A549 (cell line): ENCODE measurements around the gene ICA1L. TPM values are rescaled to one million over a fixed set of nuclear protein-coding genes. Genes with fewer than 3 reads are reported as not detected.

Source experiments
- ATAC-seq, 2 experiments: fragments of 200-7000 bp in 1 of 2; fragments of >200 bp in 1 of 2; cut with Nextera tagmentation in 1 of 2; cut with Tn5 transposase in 1 of 2; 3 replicates each; pipeline versions ENCODE4 v1.8.0 to v1.9.1; 2018 to 2020; ENCODE audit warnings: mild to moderate bottlenecking in 1 of 2, moderate library complexity in 1 of 2
- CTCF ChIA-PET: fragments of 300-600 bp; sonication (Branson Sonifier 250); formaldehyde crosslinking; extraction: SDS; loops from one replicate; lab custom pipeline; 2021; ENCODE audit warnings: antibody characterized with exemption, inconsistent platforms; lab: Yijun Ruan, JAX
- POLR2A ChIA-PET: fragments of 350-600 bp; formaldehyde crosslinking; extraction: SDS; loops from one replicate; lab custom pipeline; 2021; ENCODE audit warnings: antibody characterized with exemption, inconsistent platforms; lab: Yijun Ruan, JAX
- DNase-seq, 2 experiments: peaks; one replicate each; pipeline versions ENCODE4 v3.0.0 to v3.0.0-alpha.2; 2011 to 2016; ENCODE audit warnings: low read depth in 1 of 2, low spot score in 1 of 2
- FAIRE-seq: peaks from 2 replicates; lab custom pipeline; 2011; peaks lifted over from hg19 to GRCh38; lab: Jason Lieb, UNC
- H3K27ac ChIP-seq, 2 experiments: fragments of >200 bp; sonication (Bioruptor Twin); formaldehyde crosslinking; 3 replicates each; pipeline ENCODE4 v1.5.1; 2016 to 2017
- H3K4me1 ChIP-seq: fragments of >200 bp; sonication (Bioruptor Twin); formaldehyde crosslinking; 3 replicates; pipeline ENCODE4 v1.6.1; 2016
- H3K4me2 ChIP-seq: fragments of >200 bp; sonication (Bioruptor Twin); formaldehyde crosslinking; 3 replicates; pipeline ENCODE4 v1.6.1; 2016
- H3K4me3 ChIP-seq: fragments of >200 bp; sonication (Bioruptor Twin); formaldehyde crosslinking; 3 replicates; pipeline ENCODE4 v1.5.1; 2016
- H3K9me3 ChIP-seq: fragments of >200 bp; sonication (Bioruptor Twin); formaldehyde crosslinking; 3 replicates; pipeline ENCODE4 v1.6.1; 2016
- BHLHE40 ChIP-seq: IDR thresholded peaks from 2 replicates; pipeline ENCODE4 v1.6.1; 2012; ENCODE audit warnings: low read depth, low read length, inconsistent platforms
- CBX2 ChIP-seq: fragments of 200-600 bp; sonication (generic); IDR thresholded peaks from 2 replicates; pipeline ENCODE4 v1.6.1; 2016; ENCODE audit warnings: low read depth, mild to moderate bottlenecking, borderline replicate concordance
- CBX8 ChIP-seq: fragments of 200-600 bp; sonication (generic); IDR thresholded peaks from 2 replicates; pipeline ENCODE4 v1.6.1; 2016
- ESRRA ChIP-seq: fragments of 150-350 bp; IDR thresholded peaks from 2 replicates; pipeline ENCODE4 v1.6.1; 2014; ENCODE audit warnings: mild to moderate bottlenecking, low read length, borderline replicate concordance
- HEYL ChIP-seq: fragments of 250-450 bp; sonication (Bioruptor Pico); IDR thresholded peaks from 2 replicates; pipeline ENCODE4 v1.8.0; 2021; ENCODE audit warnings: mild to moderate bottlenecking, moderate library complexity
- HOXB5 ChIP-seq: fragments of 250-450 bp; sonication (Bioruptor Pico); IDR thresholded peaks from 2 replicates; pipeline ENCODE4 v1.5.0; 2020; ENCODE audit warnings: mild to moderate bottlenecking, moderate library complexity
- JUNB ChIP-seq: fragments of >200 bp; sonication (Bioruptor Twin); formaldehyde crosslinking; IDR thresholded peaks from 2 replicates; pipeline ENCODE4 v1.6.1; 2016
- KDM5A ChIP-seq: fragments of 200-600 bp; sonication (generic); IDR thresholded peaks from 2 replicates; pipeline ENCODE4 v1.6.1; 2016; ENCODE audit warnings: antibody characterized with exemption, mild to moderate bottlenecking
- MAFK ChIP-seq: fragments of 450-650 bp; IDR thresholded peaks from 2 replicates; pipeline ENCODE4 v1.6.1; 2014; ENCODE audit not compliant: partially characterized antibody
- MAZ ChIP-seq: fragments of 150-350 bp; IDR thresholded peaks from 2 replicates; pipeline ENCODE4 v1.6.1; 2014; ENCODE audit warnings: antibody characterized with exemption, low read depth, low read length, borderline replicate concordance
- NFE2L2 ChIP-seq: fragments of 150-350 bp; conservative IDR thresholded peaks from 2 replicates; pipeline ENCODE4 v1.6.1; 2014; ENCODE audit warnings: low read length
- NR3C1 ChIP-seq: fragments of >200 bp; sonication (Bioruptor Twin); formaldehyde crosslinking; IDR thresholded peaks from 3 replicates; pipeline ENCODE4 v1.6.1; 2017
- POLR2A ChIP-seq: IDR thresholded peaks from 2 replicates; pipeline ENCODE4 v1.6.1; 2012; ENCODE audit warnings: mild to moderate bottlenecking, low read length
- POLR2AphosphoS2 ChIP-seq: conservative IDR thresholded peaks from 2 replicates; pipeline ENCODE4 v1.6.1; 2012; ENCODE audit warnings: low read length, improper control_type of control experiment, inconsistent platforms
- RARB ChIP-seq: fragments of 250-450 bp; sonication (Bioruptor Pico); IDR thresholded peaks from 2 replicates; pipeline ENCODE4 v1.8.0; 2021; ENCODE audit warnings: mild to moderate bottlenecking, moderate library complexity
- RCOR1 ChIP-seq: fragments of 150-350 bp; IDR thresholded peaks from 2 replicates; pipeline ENCODE4 v1.6.1; 2014; ENCODE audit warnings: antibody characterized with exemption, low read length, low read depth
- RNF2 ChIP-seq: fragments of 200-600 bp; sonication (generic); IDR thresholded peaks from 2 replicates; pipeline ENCODE4 v1.6.1; 2016; ENCODE audit warnings: low read depth, mild to moderate bottlenecking, antibody characterized with exemption, moderate library complexity, borderline replicate concordance
- SMC3 ChIP-seq: fragments of >200 bp; sonication (Bioruptor Twin); formaldehyde crosslinking; IDR thresholded peaks from 3 replicates; pipeline ENCODE4 v1.6.1; 2018; ENCODE audit warnings: inconsistent platforms
- TFCP2L1 ChIP-seq: fragments of 250-450 bp; sonication (Bioruptor Pico); IDR thresholded peaks from 2 replicates; pipeline ENCODE4 v1.5.0; 2021; ENCODE audit warnings: mild to moderate bottlenecking
- TP53 ChIP-seq: fragments of 250-450 bp; sonication (Bioruptor Pico); IDR thresholded peaks from 2 replicates; pipeline ENCODE4 v1.5.0; 2021; ENCODE audit warnings: mild to moderate bottlenecking, moderate library complexity
- ZFP36 ChIP-seq: fragments of 450-650 bp; IDR thresholded peaks from 2 replicates; pipeline ENCODE4 v1.6.1; 2014; ENCODE audit warnings: borderline replicate concordance; ENCODE audit not compliant: partially characterized antibody
- ZNF302 ChIP-seq: fragments of 250-450 bp; sonication (Bioruptor Pico); IDR thresholded peaks from 2 replicates; pipeline ENCODE4 v1.9.0; 2021; ENCODE audit warnings: inconsistent platforms, mild to moderate bottlenecking, moderate library complexity
- WGBS: methylation state at CpG from one replicate; pipeline ENCODE4 v1.1.6; 2017; ENCODE audit errors: missing lambda C conversion rate; 5-methylcytosine and 5-hydroxymethylcytosine counted together
- polyA plus RNA-seq, 4 experiments: library from polyadenylated mRNA; depleted of rRNA in 3 of 4; stranded (reverse); fragments of >200 nt; fragmentation: RNase III in 1 of 4; extraction: RNeasy Plus Mini Kit Qiagen cat#74134 plus additional on column Dnase treatment in 1 of 4; gene quantifications; 2 replicates in 3 of 4; 3 replicates in 1 of 4; pipeline ENCODE4 v1.2.3, GENCODE V29; 2011 to 2017
- TF ChIP-seq, protein P1 (sequence below): IDR thresholded peaks from 2 replicates; pipeline ENCODE4 v1.6.1; 2012
- TF ChIP-seq, protein P2 (sequence below): fragments of >200 bp; sonication (Bioruptor Twin); formaldehyde crosslinking; IDR thresholded peaks from 3 replicates; pipeline ENCODE4 v1.6.1; 2016
- TF ChIP-seq, protein P3 (sequence below): fragments of 250-450 bp; sonication (Bioruptor Pico); IDR thresholded peaks from 2 replicates; pipeline ENCODE4 v1.5.0; 2020; ENCODE audit warnings: low read depth, mild to moderate bottlenecking, moderate library complexity
- TF ChIP-seq, protein P4 (sequence below): fragments of >200 bp; sonication (Bioruptor Twin); formaldehyde crosslinking; IDR thresholded peaks from 2 replicates; pipeline ENCODE4 v1.6.1; 2016
- TF ChIP-seq, protein P5 (sequence below): IDR thresholded peaks from 2 replicates; pipeline ENCODE4 v1.6.1; 2012; ENCODE audit warnings: low read depth, borderline replicate concordance
- TF ChIP-seq, protein P6 (sequence below): IDR thresholded peaks from 2 replicates; pipeline ENCODE4 v1.6.1; 2012

ICA1L gene
- polyA plus RNA-seq, 2 of the 4 experiments (the other 2 are of a cell fraction), result 2.2 to 6.0 TPM

DNA sequence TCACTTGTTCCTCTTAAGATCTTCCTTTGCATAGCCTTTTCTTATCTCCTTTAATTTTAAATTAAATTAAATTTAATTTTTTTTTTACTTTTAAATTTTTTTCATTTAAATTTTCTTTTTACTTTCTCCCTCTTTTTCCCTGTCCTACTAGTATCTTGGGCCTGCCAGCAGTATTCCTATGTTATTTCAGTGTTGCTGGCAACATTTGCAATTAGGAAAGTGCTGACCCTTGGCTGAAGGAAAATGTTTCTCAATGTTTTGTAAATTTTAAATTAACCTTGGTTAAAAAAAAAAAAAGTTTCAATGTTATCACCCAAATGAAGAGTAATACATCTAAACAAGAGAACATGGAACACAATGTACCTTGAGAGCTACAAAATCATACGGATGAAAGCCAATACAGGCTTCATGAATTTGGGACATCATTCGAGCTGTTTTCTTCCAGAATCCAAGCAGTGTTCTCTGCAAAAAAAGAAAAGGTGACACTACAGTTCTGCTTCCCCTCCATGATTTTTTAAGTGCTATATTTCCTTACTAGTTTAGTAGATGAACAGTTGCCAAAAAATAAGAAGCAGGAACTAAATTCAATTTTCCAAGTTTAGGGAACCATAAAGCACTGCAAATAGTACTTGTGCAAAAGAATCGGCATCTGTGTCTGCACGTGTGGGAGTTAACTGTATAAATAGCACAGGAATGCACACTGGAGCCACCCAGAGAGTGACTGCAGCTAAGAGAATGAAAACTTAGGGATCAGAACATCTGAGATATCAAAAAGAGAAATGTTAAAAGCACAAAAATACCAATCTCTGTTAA lies 55.8 kb downstream of the ICA1L start:
- no peak for FAIRE-seq
- POLR2A ChIA-PET, result no interaction called here
- Histone ChIP-seq H3K4me2 (peak overlapping the region; percentile 39; the same call in 2 of the 3 replicates), H3K9me3 (no peaks in the 10 kb centered on the region), H3K4me3 (no peak overlapping the region), H3K4me1 (peaks cover 7% of the 10 kb centered on the region; the same call in 1 of the 3 replicates), H3K27ac (no peak overlapping the region)
- TF ChIP-seq MAZ, result no peak
- TF ChIP-seq, protein P1, sequence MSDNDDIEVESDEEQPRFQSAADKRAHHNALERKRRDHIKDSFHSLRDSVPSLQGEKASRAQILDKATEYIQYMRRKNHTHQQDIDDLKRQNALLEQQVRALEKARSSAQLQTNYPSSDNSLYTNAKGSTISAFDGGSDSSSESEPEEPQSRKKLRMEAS, result no peak
- no peak for TF ChIP-seq RNF2
- no peak for TF ChIP-seq TP53 (CRISPR knock-in tag)
- TF ChIP-seq ZFP36, result no peak
- TF ChIP-seq, protein P2, sequence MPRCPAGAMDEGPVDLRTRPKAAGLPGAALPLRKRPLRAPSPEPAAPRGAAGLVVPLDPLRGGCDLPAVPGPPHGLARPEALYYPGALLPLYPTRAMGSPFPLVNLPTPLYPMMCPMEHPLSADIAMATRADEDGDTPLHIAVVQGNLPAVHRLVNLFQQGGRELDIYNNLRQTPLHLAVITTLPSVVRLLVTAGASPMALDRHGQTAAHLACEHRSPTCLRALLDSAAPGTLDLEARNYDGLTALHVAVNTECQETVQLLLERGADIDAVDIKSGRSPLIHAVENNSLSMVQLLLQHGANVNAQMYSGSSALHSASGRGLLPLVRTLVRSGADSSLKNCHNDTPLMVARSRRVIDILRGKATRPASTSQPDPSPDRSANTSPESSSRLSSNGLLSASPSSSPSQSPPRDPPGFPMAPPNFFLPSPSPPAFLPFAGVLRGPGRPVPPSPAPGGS, result no peak
- no peak for TF ChIP-seq POLR2A
- TF ChIP-seq RARB (CRISPR knock-in tag), result no peak
- TF ChIP-seq, protein P3, sequence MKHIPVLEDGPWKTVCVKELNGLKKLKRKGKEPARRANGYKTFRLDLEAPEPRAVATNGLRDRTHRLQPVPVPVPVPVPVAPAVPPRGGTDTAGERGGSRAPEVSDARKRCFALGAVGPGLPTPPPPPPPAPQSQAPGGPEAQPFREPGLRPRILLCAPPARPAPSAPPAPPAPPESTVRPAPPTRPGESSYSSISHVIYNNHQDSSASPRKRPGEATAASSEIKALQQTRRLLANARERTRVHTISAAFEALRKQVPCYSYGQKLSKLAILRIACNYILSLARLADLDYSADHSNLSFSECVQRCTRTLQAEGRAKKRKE, result no peak
- TF ChIP-seq ESRRA, result no peak
- no peak for TF ChIP-seq ZNF302 (CRISPR knock-in tag)
- TF ChIP-seq HEYL, result no peak
- TF ChIP-seq CBX8, result no peak
- TF ChIP-seq RCOR1, result no peak
- TF ChIP-seq JUNB, result no peak
- TF ChIP-seq MAFK, result no peak
- no peak for TF ChIP-seq POLR2AphosphoS2
- TF ChIP-seq BHLHE40, result no peak
- ATAC-seq, result no peak
- no peak for DNase-seq
- CTCF ChIA-PET, result interaction anchor here (1.5 to 1.8 kb wide), 2 partner anchors 9 to 227 kb away, joined by 3 to 6 read pairs; no protein-coding TSS in a partner anchor
- WGBS, result 65% methylated on average over 4 of the region's 4 CpGs

DNA sequence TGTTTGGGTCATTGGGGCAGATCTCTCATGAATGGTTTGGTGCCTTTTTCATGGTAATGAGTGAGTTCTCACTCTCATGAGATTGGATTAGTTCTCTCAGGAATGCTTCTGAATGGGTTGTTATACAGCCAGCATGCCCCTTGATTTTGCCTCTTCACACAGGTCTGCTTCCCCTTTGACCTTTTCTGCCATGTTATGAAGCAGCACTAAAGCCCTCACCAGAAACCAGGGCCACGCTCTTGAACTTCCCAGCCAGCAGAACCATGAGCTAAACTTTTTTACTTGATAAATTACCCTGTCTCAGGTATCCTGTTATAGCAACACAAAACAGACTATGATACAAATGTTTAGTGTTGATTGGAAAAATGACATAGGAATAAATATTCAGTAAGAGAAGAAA lies 57.3 kb downstream of the ICA1L start:
- Histone ChIP-seq H3K27ac (no peak overlapping the region), H3K9me3 (no peaks in the 10 kb centered on the region), H3K4me1 (peaks cover 7% of the 10 kb centered on the region; the same call in 1 of the 3 replicates), H3K4me3 (no peak overlapping the region), H3K4me2 (no peak overlapping the region)
- ChIA-PET POLR2A (no interaction called here), CTCF (no interaction called here)
- no peak for DNase-seq
- FAIRE-seq, result peak; percentile 36
- 85% methylated on average over 1 of the region's 1 CpG for WGBS
- no peak for ATAC-seq
- TF ChIP-seq SMC3 (no peak), NFE2L2 (no peak), CBX2 (no peak), KDM5A (no peak), POLR2AphosphoS2 (no peak), TFCP2L1 (CRISPR knock-in tag) (no peak), NR3C1 (no peak), HEYL (no peak), CBX8 (no peak), BHLHE40 (no peak), HOXB5 (CRISPR knock-in tag) (no peak), ESRRA (no peak)
- TF ChIP-seq, protein P4, sequence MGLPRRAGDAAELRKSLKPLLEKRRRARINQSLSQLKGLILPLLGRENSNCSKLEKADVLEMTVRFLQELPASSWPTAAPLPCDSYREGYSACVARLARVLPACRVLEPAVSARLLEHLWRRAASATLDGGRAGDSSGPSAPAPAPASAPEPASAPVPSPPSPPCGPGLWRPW, result no peak
- TF ChIP-seq, protein P5, sequence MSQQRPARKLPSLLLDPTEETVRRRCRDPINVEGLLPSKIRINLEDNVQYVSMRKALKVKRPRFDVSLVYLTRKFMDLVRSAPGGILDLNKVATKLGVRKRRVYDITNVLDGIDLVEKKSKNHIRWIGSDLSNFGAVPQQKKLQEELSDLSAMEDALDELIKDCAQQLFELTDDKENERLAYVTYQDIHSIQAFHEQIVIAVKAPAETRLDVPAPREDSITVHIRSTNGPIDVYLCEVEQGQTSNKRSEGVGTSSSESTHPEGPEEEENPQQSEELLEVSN, result no peak
- TF ChIP-seq, protein P6, sequence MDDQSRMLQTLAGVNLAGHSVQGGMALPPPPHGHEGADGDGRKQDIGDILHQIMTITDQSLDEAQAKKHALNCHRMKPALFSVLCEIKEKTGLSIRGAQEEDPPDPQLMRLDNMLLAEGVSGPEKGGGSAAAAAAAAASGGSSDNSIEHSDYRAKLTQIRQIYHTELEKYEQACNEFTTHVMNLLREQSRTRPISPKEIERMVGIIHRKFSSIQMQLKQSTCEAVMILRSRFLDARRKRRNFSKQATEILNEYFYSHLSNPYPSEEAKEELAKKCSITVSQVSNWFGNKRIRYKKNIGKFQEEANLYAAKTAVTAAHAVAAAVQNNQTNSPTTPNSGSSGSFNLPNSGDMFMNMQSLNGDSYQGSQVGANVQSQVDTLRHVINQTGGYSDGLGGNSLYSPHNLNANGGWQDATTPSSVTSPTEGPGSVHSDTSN, result no peak
- TF ChIP-seq, protein P1, result no peak
- TF ChIP-seq, protein P2, result no peak
